Neural cell (in vitro differentiated cells): Measurements from ENCODE around the gene TCFL5.

ENCODE experiments used
- RAD21 ChIP-seq: fragments of 450-650 bp; conservative IDR thresholded peaks from 2 replicates; pipeline ENCODE4 v1.6.1; 2014; ENCODE audit warnings: antibody characterized with exemption, mild to moderate bottlenecking, moderate library complexity
- SMC3 ChIP-seq: fragments of 450-650 bp; conservative IDR thresholded peaks from 2 replicates; pipeline ENCODE4 v1.6.1; 2014; ENCODE audit warnings: antibody characterized with exemption, mild to moderate bottlenecking, moderate library complexity; ENCODE audit not compliant: poor library complexity

- TF ChIP-seq RAD21 (no peak), SMC3 (no peak)
Measured at GRCh38 chr20:62881662-62882395, 20.2 kb upstream of the TCFL5 start.
